GM18870 (cell line): ENCODE results near the gene HDDC3.
"Not testable (repeated sequence)": the region's sequence is repeated elsewhere in the genome, so short reads cannot be mapped to it uniquely, and the experiment has no call there.

Source experiments
- ATAC-seq: cut with Tn5 transposase; IDR thresholded peaks from one replicate; pipeline ENCODE4 v1.9.1; 2021; ENCODE audit warnings: moderate library complexity; ENCODE audit not compliant: unreplicated experiment

The HDDC3 gene

GRCh38 chr15:90911906-90912769 lies 20.2 kb downstream of the HDDC3 start:
- ATAC-seq = no peak

DNA sequence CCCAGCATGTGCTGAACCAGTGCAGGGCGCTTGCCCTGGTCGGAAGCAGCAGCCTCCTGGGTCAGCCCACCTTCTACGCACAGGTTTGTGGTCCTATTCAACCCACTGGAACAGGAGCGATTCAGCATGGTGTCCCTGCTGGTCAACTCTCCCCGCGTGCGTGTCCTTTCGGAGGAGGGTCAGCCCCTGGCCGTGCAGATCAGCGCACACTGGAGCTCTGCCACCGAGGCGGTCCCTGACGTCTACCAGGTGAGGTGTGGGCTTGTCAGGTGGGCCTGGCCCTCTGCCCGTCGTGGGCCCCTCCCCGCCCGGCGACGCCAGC lies 21.1 kb downstream of the HDDC3 start:
- no peak for ATAC-seq

DNA sequence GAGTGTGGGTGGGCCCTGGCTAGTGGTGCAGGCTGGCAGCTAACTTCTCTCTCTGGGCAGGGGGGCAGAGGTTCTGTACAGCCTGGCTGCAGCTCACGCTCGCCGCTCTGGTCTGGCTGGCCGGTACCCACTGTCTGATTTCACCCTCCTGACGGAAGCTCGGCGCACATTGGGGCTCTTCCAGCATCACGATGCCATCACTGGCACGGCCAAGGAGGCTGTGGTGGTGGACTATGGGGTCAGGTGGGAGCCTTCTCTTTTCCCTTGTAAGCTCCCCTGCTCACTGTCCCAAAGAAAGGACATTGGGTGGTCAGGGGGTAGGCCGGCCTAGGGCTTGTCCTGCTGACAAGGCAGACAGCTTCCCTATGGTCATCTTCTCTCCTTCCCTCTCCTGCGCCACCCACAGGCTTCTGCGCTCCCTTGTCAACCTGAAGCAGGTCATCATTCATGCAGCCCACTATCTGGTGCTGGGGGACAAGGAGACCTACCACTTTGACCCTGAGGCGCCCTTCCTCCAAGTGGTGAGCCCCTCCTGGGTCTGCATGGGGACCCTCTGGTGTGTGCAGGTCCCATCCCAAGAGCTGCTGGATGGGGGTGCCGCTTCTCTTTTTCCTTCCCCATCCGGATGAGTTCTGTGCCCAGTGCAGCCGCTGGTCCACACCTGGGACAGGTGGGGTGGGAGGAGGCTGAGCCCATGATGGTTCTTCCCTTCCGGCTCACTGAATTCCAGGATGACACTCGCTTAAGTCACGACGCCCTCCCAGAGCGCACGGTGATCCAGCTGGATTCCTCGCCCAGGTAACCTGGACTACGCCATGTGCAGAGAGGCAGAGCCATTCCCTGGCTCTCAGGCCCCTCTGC lies 21.7 kb downstream of the HDDC3 start:
- ATAC-seq = no peak

GRCh38 chr15:90909976-90910375 lies 22.4 kb downstream of the HDDC3 start:
- no peak for ATAC-seq

DNA sequence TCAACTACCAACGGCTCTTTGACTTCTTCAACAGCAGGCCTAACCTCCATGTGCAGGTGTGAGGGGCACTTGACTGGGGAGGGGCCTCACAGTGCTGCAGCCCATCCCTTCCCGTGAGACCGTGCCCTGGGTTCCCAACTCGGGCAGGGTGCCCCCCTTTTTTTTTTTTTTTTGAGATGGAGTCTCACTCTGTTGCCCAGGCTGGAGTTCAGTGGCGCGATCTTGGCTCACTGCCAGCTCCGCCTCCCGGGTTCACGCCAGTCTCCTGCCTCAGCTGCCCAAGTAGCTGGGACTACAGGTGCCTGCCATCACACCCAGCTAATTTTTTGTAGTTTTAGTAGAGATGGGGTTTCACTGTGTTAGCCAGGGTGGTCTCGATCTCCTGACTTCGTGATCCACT lies 22.9 kb downstream of the HDDC3 start:
- ATAC-seq = not testable (repeated sequence)

DNA sequence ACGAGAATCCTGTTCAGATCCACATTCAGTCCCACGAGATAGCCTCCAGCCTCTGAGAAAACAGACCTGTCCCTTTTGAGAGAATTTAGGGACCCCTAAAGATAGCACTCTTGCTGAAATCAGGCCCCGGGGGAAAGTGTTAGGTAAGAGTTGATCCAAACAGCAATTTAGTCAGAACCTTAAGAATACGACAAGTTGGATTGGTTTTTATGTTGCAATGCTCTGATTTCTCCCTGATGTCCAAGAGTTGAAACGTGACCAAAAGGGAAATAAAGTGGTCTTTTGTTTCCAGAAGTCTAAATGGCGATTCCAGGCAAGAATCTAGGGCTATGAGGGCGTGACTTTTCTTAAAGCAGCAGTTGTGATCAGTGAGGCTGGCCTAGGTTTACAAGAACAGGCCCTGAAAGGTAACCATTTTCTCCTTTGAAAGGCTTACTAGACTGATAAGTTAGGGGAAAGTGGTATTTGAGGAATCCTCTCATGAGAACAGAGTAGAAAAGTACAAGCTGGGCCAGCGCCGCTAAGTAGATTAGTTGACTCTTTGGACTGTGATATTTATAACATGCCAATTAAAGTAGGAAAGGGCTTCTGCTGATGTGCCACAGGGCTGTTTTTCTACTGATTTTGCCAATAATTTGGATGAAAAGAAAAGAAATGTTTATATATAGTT lies 24.4 kb downstream of the HDDC3 start:
- ATAC-seq = no peak

DNA sequence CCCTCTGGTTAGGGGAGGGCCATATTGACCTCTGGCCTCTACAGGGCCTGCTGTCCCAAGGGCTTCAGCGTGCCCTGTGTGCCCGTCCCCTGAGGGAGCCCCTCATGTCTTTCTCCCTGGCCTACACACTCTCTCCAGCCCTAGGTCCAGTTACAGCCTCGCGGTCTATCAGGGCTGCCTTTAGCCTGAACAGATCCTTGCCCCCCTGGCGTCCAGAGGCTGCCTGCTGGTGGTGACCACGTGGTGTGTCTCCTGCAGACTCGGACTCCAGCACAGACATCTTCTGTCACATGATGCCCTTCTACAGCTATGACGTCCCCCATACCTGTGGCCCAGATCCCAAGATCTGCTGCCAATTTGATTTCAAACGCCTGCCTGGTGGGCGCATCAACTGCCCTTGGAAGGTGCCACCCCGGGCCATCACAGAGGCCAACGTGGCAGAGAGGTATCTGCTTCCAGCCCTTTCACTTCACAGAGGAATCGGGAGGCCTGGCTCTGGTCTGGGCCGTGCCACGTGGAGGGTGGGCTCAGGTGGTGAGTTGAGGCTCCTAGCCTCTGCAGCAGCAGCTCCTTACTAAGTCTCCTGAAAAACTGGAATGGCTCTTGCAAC lies 25.2 kb downstream of the HDDC3 start:
- no peak for ATAC-seq

GRCh38 chr15:90906181-90906849 lies 26.0 kb downstream of the HDDC3 start:
- no peak for ATAC-seq

- ATAC-seq = no peak
Observed at GRCh38 chr15:90905306-90906180, 26.8 kb downstream of the HDDC3 start.

DNA sequence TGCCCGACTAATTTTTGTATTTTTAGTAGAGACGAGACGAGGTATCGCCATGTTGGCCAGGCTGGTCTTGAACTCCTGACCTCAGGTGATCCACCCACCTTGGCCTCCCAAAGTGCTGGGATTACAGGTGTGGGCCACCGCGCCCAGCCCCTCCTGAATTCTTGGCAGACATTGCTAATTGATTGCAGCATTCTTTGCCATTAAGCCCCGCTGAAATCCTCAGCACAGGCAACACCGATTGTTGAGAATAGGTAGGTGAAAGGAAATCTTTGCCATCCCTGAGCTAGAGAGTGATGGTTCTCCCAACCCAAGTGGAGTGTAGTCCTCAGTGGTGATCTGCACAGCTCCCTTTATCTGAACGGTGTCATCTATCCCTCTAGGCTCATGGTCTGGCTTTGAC lies 27.6 kb downstream of the HDDC3 start:
- no peak for ATAC-seq

DNA sequence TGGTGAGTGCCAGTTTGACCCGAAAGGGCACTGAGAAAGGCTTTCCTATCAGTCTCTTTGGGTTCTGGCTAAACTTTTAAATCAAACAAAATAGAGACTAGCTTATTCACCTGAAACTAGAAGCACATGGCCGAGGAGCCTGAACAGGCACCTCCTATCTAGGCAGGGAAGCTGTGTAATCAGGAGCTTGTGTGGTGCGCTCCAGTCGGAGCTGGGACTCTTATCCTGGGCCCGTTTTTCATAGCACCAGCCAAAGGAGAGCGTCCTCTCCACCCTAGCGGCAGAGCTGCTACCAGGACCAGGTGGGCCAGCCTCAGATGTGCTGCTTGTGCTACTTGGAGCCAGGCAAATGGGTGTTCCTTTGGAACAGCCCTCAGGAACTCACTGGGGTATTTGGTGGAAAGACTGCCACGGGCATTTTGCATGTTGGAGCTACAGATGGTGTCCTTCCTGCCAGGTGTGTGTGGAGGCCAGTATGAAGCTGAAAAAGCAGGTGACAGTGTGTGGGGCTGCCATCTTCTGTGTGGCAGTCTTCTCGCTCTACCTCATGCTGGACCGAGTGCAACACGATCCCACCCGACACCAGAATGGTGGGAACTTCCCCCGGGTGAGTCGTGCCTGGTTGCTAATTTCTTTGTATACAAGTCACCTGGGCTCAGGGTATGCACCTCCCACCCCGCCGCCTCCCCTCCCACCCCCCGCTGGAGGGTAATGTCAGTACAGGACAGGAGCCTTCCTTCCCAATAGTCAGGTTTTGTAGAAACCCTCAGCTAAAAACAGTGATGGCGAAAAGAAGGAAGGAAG lies 28.4 kb downstream of the HDDC3 start:
- no peak for ATAC-seq

- peak; percentile 49 for ATAC-seq
Observed at GRCh38 chr15:90902840-90903732, 29.3 kb downstream of the HDDC3 start, which contains the start of gene MAN2A2. Gene MAN2A2 (plus strand): TSS chr15:90903302. CDS start chr15:90904208, 906 bp downstream.

GRCh38 chr15:90902040-90902839 lies 30.1 kb downstream of the HDDC3 start:
- ATAC-seq = peak; percentile 72

DNA sequence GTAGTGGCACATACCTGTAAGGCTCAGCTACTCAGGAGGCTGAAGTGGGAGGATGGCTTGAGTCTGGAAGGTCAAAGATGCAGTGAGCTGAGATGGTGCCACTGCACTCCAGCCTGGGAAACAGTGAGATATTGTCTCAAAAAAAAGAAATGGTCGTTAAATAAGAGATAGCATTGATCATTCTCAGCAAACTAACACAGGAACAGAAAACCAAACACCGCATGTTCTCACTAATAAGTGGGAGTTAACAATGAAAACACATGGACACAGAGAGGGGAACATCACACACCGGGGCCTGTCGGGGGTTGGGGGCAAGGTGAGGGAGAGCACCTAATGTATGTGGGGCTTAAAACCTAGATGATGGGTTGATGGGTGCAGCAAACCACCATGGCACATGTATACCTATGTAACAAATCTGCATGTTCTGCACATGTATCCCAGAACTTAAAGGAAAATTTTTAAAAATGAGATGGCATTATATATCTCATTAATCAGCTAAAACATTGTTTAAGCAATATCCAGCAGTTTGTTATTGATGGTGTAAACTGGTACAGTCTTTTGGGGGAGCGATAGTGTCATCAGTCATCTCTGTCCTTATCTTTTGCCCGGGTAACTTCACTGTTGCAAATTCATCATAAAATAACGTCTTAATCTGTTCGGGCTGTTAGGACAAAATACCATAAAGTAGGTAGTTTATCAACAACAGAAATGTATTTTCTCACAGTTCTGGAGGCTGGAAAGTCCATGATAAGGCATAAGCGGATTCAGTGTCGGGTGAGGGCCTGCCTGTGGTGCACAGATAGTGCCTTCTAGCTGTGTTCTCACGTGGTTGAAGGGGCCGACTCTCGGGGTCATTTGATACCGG lies 30.9 kb downstream of the HDDC3 start:
- no peak for ATAC-seq

DNA sequence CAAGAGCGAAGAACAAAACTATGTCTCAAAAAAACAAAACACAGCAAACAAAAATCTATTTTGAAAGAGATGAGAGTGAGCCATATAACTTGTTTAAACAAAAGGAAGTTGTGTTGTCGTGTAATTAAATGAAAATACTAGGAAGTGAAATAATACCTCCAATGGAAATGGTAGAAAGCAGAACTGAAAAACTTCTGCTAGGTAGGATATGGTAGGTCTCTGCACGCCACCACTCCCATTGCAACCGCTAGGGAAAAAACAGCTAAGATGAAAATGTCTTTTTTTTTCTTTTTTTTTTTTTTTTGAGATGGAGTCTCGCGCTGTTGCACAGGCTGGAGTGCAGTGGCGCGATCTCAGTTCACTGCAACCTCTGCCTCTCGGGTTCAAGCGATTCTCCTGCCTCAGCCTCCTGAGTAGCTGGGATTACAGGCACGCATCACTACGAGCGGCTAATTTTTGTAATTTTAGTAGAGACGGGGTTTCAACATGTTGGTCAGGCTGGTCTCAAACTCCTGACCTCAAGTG lies 35.2 kb downstream of the HDDC3 start:
- ATAC-seq = not testable (repeated sequence)
